Measurements from ENCODE around the gene ANKRD63. TPM values are rescaled to one million over a fixed set of nuclear protein-coding genes. Genes with fewer than 3 reads are reported as not detected.
A peak's percentile ranks its signal among the peaks of the same experiment; 100 is the strongest.

The ANKRD63 gene
- total RNA-seq, 4 donors from 2014 or later = not detected

DNA sequence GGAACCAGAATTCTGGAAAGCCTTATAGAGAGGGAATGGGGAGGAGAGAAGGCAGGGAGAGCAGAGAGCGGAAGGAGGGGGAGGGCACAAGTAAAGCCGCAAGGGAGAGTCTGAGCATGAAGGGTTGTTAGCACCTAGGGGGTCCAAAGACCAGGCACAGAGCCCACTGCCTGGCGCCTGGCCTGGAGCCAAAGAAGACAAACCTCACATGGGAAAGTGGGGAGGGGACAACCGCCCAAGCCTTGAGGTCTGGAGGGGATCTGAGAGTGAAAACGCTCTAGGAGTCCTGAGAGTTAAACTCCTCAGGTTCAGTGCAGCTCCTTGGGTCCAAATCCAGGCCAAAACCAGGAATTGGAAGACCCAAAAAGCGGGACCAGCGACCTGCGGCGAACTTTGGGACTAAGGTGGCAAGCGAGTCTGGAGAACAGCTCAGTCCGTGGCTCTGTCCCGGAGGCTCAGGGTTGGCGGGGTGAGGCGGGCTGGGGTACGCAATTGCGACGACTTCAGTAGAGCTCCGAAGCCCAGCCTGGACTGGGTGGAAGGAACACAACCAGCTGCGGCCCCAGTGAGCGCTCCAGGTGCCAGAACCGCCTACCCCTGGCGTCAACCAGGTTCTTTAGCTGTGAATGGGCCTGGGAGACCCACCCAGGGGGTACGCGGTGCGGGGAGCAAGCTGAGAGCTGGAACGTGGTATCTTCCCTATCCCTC lies 39.8 kb upstream of the ANKRD63 start:
- intact Hi-C loops (cut with DNase I) = loop anchor here (2.0 to 5.0 kb wide), 2 partner anchors 16 to 45 kb away; no protein-coding TSS in a partner anchor
- Histone ChIP-seq H3K27ac (replicated peaks in 1 of 4) (peak overlapping the region; percentile 86 to 98 (median 96)), H3K4me3 (peak overlapping the region; percentile 86 to 95 (median 95)), H3K36me3 (peaks cover 0 to 5% (median 0%) of the 10 kb centered on the region in 4 donors), H3K4me1 (peaks cover 33 to 64% (median 57%) of the 10 kb centered on the region in 4 donors), H3K9me3 (no peaks in the 10 kb centered on the region), H3K27me3 (no peaks in the 10 kb centered on the region)
- TF ChIP-seq EP300 (IDR thresholded peaks at IDR 0.05) (no peak), POLR2AphosphoS5 (IDR thresholded peaks at IDR 0.05) (peak; percentile 48 to 53)
- no peak for DNase-seq (ENCODE audit: extremely low spot score)
- WGBS = 59% methylated on average over 25 of the region's 26 CpGs

DNA sequence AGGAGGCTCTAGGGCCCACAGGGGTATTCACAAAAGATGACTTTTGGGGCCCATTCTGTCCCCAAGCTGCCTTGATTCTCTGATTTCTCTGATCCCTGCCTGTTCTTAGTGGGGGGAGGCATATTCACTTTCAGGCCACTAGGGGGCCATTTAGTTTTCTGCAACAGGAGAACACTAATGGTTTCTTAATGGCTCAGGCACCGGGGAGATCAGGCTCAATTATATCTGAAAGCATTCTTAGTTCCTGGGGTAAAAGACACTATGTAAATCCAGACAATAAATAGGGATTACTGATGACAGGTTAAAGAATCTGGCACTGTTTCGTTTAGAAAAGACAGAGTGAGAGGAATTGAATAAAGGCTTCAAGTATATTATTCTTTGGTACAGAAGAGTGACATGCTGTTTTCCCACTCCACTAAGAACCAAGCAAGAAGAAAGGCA lies 38.1 kb upstream of the ANKRD63 start:
- TF ChIP-seq POLR2AphosphoS5 (IDR thresholded peaks at IDR 0.05) (no peak), POLR2A (IDR thresholded peaks at IDR 0.05; ENCODE audit: low read depth) (no peak), EP300 (IDR thresholded peaks at IDR 0.05) (no peak)
- TF ChIP-seq, protein P1, sequence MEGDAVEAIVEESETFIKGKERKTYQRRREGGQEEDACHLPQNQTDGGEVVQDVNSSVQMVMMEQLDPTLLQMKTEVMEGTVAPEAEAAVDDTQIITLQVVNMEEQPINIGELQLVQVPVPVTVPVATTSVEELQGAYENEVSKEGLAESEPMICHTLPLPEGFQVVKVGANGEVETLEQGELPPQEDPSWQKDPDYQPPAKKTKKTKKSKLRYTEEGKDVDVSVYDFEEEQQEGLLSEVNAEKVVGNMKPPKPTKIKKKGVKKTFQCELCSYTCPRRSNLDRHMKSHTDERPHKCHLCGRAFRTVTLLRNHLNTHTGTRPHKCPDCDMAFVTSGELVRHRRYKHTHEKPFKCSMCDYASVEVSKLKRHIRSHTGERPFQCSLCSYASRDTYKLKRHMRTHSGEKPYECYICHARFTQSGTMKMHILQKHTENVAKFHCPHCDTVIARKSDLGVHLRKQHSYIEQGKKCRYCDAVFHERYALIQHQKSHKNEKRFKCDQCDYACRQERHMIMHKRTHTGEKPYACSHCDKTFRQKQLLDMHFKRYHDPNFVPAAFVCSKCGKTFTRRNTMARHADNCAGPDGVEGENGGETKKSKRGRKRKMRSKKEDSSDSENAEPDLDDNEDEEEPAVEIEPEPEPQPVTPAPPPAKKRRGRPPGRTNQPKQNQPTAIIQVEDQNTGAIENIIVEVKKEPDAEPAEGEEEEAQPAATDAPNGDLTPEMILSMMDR (IDR thresholded peaks at IDR 0.05) = peak; percentile 90 to 97 (median 93)
- Histone ChIP-seq H3K4me1 (peaks cover 16 to 47% (median 40%) of the 10 kb centered on the region in 4 donors), H3K27ac (replicated peaks in 1 of 4) (peak overlapping the region; percentile 86 to 98 (median 96)), H3K27me3 (no peaks in the 10 kb centered on the region), H3K4me3 (no peak overlapping the region), H3K9me3 (no peaks in the 10 kb centered on the region), H3K36me3 (no peaks in the 10 kb centered on the region)
- intact Hi-C loops (cut with DNase I) = loop anchor here (2.0 to 5.0 kb wide), 2 partner anchors 46 to 102 kb away; no protein-coding TSS in a partner anchor
- DNase-seq (ENCODE audit: extremely low spot score) = no peak
- 2% methylated on average over 2 of the region's 2 CpGs for WGBS

DNA sequence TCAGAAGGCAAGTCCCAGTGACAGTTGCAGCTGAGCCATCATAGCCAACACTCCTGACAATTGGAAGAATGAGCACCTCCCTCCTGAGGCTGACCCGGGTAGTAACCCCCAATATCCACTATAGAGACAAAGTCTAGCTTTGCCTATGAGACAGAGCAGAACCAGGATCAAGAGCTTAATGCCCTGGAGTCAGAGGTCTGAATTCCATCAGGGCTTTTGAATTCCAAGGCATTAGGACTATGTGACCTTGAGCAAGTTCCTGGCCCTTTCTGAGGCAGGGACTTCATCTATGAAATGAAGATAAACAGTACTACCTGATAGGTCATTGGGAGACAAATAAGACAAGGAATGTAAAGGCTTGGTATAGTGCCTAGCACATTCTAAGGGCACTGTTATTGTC lies 37.5 kb upstream of the ANKRD63 start:
- Histone ChIP-seq H3K4me3 (no peak overlapping the region), H3K27me3 (no peaks in the 10 kb centered on the region), H3K4me1 (peaks cover 10 to 41% (median 34%) of the 10 kb centered on the region in 4 donors), H3K9me3 (no peaks in the 10 kb centered on the region), H3K36me3 (no peaks in the 10 kb centered on the region), H3K27ac (replicated peaks in 1 of 4) (peak overlapping the region in 2 of 4 donors; percentile 95 to 98)
- no peak for TF ChIP-seq POLR2AphosphoS5 (IDR thresholded peaks at IDR 0.05)
- no peak for TF ChIP-seq EP300 (IDR thresholded peaks at IDR 0.05)
- TF ChIP-seq, protein P1 (IDR thresholded peaks at IDR 0.05) = no peak
- TF ChIP-seq POLR2A (IDR thresholded peaks at IDR 0.05; ENCODE audit: low read depth) = no peak
- 91% methylated on average over 1 of the region's 1 CpG for WGBS
- no peak for DNase-seq (ENCODE audit: extremely low spot score)
- intact Hi-C loops (cut with DNase I) = loop anchor here (2.0 to 5.0 kb wide), 2 partner anchors 47 to 102 kb away; no protein-coding TSS in a partner anchor

DNA sequence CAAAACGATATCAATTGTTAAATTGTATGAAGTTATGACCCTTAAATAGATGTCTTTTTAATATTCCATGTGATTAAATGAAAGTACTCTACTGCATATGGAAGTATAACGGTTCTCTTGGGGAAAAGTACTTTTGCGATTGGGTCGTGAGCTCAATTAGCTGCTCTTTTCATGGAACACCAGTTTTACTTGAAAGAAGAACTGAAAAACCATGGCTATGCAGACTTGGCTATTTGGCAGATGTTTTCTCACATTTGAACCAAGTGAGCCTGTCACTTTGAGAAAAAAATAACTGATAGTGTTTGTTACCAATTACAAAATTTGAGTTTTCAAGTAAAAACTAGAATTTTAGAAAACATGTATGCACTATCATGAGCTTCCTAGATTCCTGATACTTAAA lies 34.7 kb upstream of the ANKRD63 start:
- no peak for DNase-seq (ENCODE audit: extremely low spot score)
- intact Hi-C loops (cut with DNase I) = loop anchor here (5.0 kb wide), 1 partner anchor 35 kb away; the partner anchor contains the start of gene ANKRD63
- Histone ChIP-seq H3K4me1 (peaks cover 0 to 33% (median 27%) of the 10 kb centered on the region in 4 donors), H3K36me3 (no peaks in the 10 kb centered on the region), H3K27ac (replicated peaks in 1 of 4) (no peak overlapping the region), H3K4me3 (no peak overlapping the region), H3K27me3 (no peaks in the 10 kb centered on the region), H3K9me3 (no peaks in the 10 kb centered on the region)
- TF ChIP-seq EP300 (IDR thresholded peaks at IDR 0.05) (no peak), POLR2A (IDR thresholded peaks at IDR 0.05; ENCODE audit: low read depth) (no peak), POLR2AphosphoS5 (IDR thresholded peaks at IDR 0.05) (no peak)
- TF ChIP-seq, protein P1 (IDR thresholded peaks at IDR 0.05) = no peak
- WGBS = 66% methylated on average over 4 of the region's 4 CpGs

DNA sequence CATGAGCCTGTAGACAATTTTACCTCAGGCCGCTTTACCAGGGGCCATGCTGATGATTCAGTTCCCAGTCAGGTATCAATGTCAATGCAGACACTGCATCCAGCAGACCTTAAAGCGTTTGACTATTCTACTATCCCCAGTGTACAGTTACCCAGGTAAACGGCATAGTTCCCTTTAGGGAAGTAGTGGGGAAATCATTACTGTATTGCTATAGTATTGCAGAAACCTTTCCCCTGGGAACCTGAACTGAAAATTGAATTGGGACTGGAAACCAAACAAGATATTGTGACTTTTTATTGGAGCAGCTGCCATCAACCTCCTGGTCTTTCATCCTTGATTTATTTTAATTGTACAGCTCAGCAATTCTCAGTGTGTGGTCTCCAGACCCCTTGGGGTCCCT lies 34.1 kb upstream of the ANKRD63 start:
- WGBS = 88% methylated on average over 3 of the region's 3 CpGs
- intact Hi-C loops (cut with DNase I) = loop anchor here (5.0 kb wide), 1 partner anchor 35 kb away; the partner anchor contains the start of gene ANKRD63
- TF ChIP-seq EP300 (IDR thresholded peaks at IDR 0.05) = no peak

More for the DNA sequence above, 34.1 kb upstream of the ANKRD63 start:
- H3K4me1 ChIP-seq = peaks cover 0 to 26% (median 21%) of the 10 kb centered on the region in 4 donors
- no peak overlapping the region for H3K4me3 ChIP-seq
- H3K9me3 ChIP-seq = no peaks in the 10 kb centered on the region
- no peak for DNase-seq (ENCODE audit: extremely low spot score)
- H3K27ac ChIP-seq (replicated peaks in 1 of 4) = no peak overlapping the region
- no peaks in the 10 kb centered on the region for H3K27me3 ChIP-seq
- no peaks in the 10 kb centered on the region for H3K36me3 ChIP-seq

Measured in esophagus muscularis mucosa (tissue), 4 donors.